ENCODE results near the gene PDCL2.
A peak's percentile ranks its signal among the peaks of the same experiment; 100 is the strongest.

PDCL2 gene

GRCh38 chr4:55510685-55511084 lies 81.4 kb downstream of the PDCL2 start:
- H2AFZ ChIP-seq (ENCODE audit: low read depth, low read length): no peak overlapping the region
- no peak for TF ChIP-seq CTCF (IDR thresholded peaks at IDR 0.05; ENCODE audit: low read depth, low read length)
- H3K4me2 ChIP-seq (ENCODE audit: low read length): peak overlapping the region; percentile 51
- peak overlapping the region; percentile 29; the same call in 1 of the 2 replicates for H3K27ac ChIP-seq (ENCODE audit: low read length)
- no peaks in the 10 kb centered on the region for H3K9me3 ChIP-seq (ENCODE audit: insufficient read depth, low read length)
- H3K9ac ChIP-seq (ENCODE audit: low read length): no peak overlapping the region
- no peak overlapping the region for H3K4me3 ChIP-seq (ENCODE audit: low read length)
- no peaks in the 10 kb centered on the region for H3K27me3 ChIP-seq (ENCODE audit: low read depth, low read length)
- H4K20me1 ChIP-seq (ENCODE audit: insufficient read depth, low read length): no peaks in the 10 kb centered on the region
- peaks cover 9% of the 10 kb centered on the region for H3K36me3 ChIP-seq (replicated peaks; ENCODE audit: low read depth, low read length)
- H3K79me2 ChIP-seq (ENCODE audit: low read length): peaks cover 23% of the 10 kb centered on the region; the same call in 1 of the 2 replicates
- peaks cover 24% of the 10 kb centered on the region for H3K4me1 ChIP-seq (ENCODE audit: low read length)

GRCh38 chr4:55509266-55509665 lies 82.8 kb downstream of the PDCL2 start:
- no peak for TF ChIP-seq EZH2phosphoT487 (IDR thresholded peaks at IDR 0.05; ENCODE audit: low read depth)
- TF ChIP-seq CTCF (IDR thresholded peaks at IDR 0.05; ENCODE audit: low read depth, low read length): no peak

GRCh38 chr4:55507612-55508011 lies 84.4 kb downstream of the PDCL2 start:
- H3K79me2 ChIP-seq (ENCODE audit: low read length): peaks cover 22% of the 10 kb centered on the region; the same call in 1 of the 2 replicates
- no peak overlapping the region for H3K27ac ChIP-seq (ENCODE audit: low read length)
- H3K9ac ChIP-seq (ENCODE audit: low read length): no peak overlapping the region
- peaks cover 9% of the 10 kb centered on the region for H3K36me3 ChIP-seq (replicated peaks; ENCODE audit: low read depth, low read length)
- TF ChIP-seq CTCF (IDR thresholded peaks at IDR 0.05; ENCODE audit: low read depth, low read length) (no peak), EZH2phosphoT487 (IDR thresholded peaks at IDR 0.05; ENCODE audit: low read depth) (no peak)
- no peaks in the 10 kb centered on the region for H3K27me3 ChIP-seq (ENCODE audit: low read depth, low read length)
- no peaks in the 10 kb centered on the region for H4K20me1 ChIP-seq (ENCODE audit: insufficient read depth, low read length)
- no peak overlapping the region for H3K4me3 ChIP-seq (ENCODE audit: low read length)
- H3K9me3 ChIP-seq (ENCODE audit: insufficient read depth, low read length): no peaks in the 10 kb centered on the region
- H3K4me1 ChIP-seq (ENCODE audit: low read length): peaks cover 24% of the 10 kb centered on the region
- no peak overlapping the region for H2AFZ ChIP-seq (ENCODE audit: low read depth, low read length)
- H3K4me2 ChIP-seq (ENCODE audit: low read length): no peak overlapping the region

More at GRCh38 chr4:55509266-55509665, 82.8 kb downstream of the PDCL2 start:
- peaks cover 20% of the 10 kb centered on the region; the same call in 1 of the 2 replicates for H3K79me2 ChIP-seq (ENCODE audit: low read length)
- no peak overlapping the region for H3K4me3 ChIP-seq (ENCODE audit: low read length)
- H3K27ac ChIP-seq (ENCODE audit: low read length): no peak overlapping the region
- no peaks in the 10 kb centered on the region for H4K20me1 ChIP-seq (ENCODE audit: insufficient read depth, low read length)
- no peak overlapping the region for H3K9ac ChIP-seq (ENCODE audit: low read length)
- no peak overlapping the region for H3K4me2 ChIP-seq (ENCODE audit: low read length)
- no peaks in the 10 kb centered on the region for H3K9me3 ChIP-seq (ENCODE audit: insufficient read depth, low read length)
- no peak overlapping the region for H2AFZ ChIP-seq (ENCODE audit: low read depth, low read length)
- peaks cover 9% of the 10 kb centered on the region for H3K36me3 ChIP-seq (replicated peaks; ENCODE audit: low read depth, low read length)
- peaks cover 24% of the 10 kb centered on the region for H3K4me1 ChIP-seq (ENCODE audit: low read length)
- no peaks in the 10 kb centered on the region for H3K27me3 ChIP-seq (ENCODE audit: low read depth, low read length)
